ENCODE data around the gene RPUSD1.

- TF ChIP-seq CTCF (IDR thresholded peaks at IDR 0.05; ENCODE audit: low read length): no peak
- TF ChIP-seq EZH2 (IDR thresholded peaks at IDR 0.05; ENCODE audit: borderline replicate concordance, low read length): no peak
Measured at GRCh38 chr16:761625-762513, 26.3 kb downstream of the RPUSD1 start.

Data from OCI-LY1 (cell line).